B cell (primary cell): ENCODE measurements around the gene DENND4B.

ENCODE experiments used
- EZH2 ChIP-seq: IDR thresholded peaks from 2 replicates; pipeline ENCODE4 v1.6.1; 2012; ENCODE audit warnings: borderline replicate concordance, low read depth, mild to moderate bottlenecking, moderate library complexity, low read length; ENCODE audit not compliant: insufficient read depth, poor library complexity, severe bottlenecking
- TF ChIP-seq, protein P1 (sequence below): fragments of 200-600 bp; IDR thresholded peaks from one replicate; pipeline ENCODE4 v1.8.0; 2022; ENCODE audit warnings: antibody characterized with exemption, mild to moderate bottlenecking

DNA sequence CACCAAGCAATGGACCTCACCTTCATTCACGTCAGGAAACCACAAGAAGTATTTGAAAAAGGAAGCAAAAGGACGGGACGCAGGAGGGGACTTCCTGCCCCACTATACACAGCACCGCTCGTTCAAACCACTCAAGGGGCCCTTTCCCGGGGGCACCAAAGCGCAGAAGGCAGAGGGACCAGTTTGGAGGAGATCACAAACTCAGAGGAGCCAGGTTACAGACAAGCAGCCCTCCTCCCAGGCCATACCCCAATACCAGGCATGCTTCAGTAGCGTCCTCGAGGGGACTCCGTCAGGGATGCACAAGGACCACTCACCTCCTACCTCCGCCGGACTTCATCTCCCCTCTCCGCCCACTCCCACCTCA is 11.2 kb upstream of the DENND4B start:
- TF ChIP-seq, protein P1, sequence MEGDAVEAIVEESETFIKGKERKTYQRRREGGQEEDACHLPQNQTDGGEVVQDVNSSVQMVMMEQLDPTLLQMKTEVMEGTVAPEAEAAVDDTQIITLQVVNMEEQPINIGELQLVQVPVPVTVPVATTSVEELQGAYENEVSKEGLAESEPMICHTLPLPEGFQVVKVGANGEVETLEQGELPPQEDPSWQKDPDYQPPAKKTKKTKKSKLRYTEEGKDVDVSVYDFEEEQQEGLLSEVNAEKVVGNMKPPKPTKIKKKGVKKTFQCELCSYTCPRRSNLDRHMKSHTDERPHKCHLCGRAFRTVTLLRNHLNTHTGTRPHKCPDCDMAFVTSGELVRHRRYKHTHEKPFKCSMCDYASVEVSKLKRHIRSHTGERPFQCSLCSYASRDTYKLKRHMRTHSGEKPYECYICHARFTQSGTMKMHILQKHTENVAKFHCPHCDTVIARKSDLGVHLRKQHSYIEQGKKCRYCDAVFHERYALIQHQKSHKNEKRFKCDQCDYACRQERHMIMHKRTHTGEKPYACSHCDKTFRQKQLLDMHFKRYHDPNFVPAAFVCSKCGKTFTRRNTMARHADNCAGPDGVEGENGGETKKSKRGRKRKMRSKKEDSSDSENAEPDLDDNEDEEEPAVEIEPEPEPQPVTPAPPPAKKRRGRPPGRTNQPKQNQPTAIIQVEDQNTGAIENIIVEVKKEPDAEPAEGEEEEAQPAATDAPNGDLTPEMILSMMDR, result no peak
- TF ChIP-seq EZH2, result no peak
